ENCODE measurements around the gene HLA-B. TPM values are rescaled to one million over a fixed set of nuclear protein-coding genes. Genes with fewer than 3 reads are reported as not detected.
A peak's percentile ranks its signal among the peaks of the same experiment; 100 is the strongest.
"Not testable (repeated sequence)": the region's sequence is repeated elsewhere in the genome, so short reads cannot be mapped to it uniquely, and the experiment has no call there.

Gene HLA-B
- total RNA-seq (2022) (40.9 and 41.9 TPM in 2 replicates), Bru-seq, nascent RNA (percentile 19 among the genes with signal in this experiment), BruChase-seq, experiment 1, labeled RNA remaining after a 2-hour chase (percentile 21 among the genes with signal in this experiment), BruChase-seq, experiment 2, labeled RNA remaining after a 6-hour chase (percentile 33 among the genes with signal in this experiment)
- long read RNA-seq, transcript HLA-B-249 (8 exons, 1,547 nt): major isoform, 18 of 20 reads
- long read RNA-seq, partial matches to known transcripts: 0 of 20 reads
- long read RNA-seq, other reads (novel, unspliced or antisense): 2 of 20 reads

- H3K4me3 Mint-ChIP-seq (ENCODE audit: unreplicated experiment): peak within 1 kb of the TSS; percentile 70
- BruUV-seq (replicated peaks): no TSS peak
Measured at GRCh38 chr6:31356946-31357466, at the start of gene HLA-B. TSS of gene HLA-B (minus strand) at chr6:31357179. CDS start at chr6:31357158, 21 bp downstream.

GRCh38 chr6:31405996-31406395, 49.0 kb upstream of the HLA-B start:
- Histone ChIP-seq H3K9me3 (peaks cover 3% of the 10 kb centered on the region; the same call in 1 of the 2 replicates), H3K4me1 (peaks cover 6% of the 10 kb centered on the region; the same call in 1 of the 2 replicates), H3K36me3 (ENCODE audit: control insufficient read depth, insufficient read depth, low read length) (no peaks in the 10 kb centered on the region), H3K27me3 (replicated peaks; ENCODE audit: control insufficient read depth, insufficient read depth, low read length) (no peaks in the 10 kb centered on the region), H3K4me3 (ENCODE audit: low read depth, low read length) (no peak overlapping the region)
- TF ChIP-seq, protein P1, sequence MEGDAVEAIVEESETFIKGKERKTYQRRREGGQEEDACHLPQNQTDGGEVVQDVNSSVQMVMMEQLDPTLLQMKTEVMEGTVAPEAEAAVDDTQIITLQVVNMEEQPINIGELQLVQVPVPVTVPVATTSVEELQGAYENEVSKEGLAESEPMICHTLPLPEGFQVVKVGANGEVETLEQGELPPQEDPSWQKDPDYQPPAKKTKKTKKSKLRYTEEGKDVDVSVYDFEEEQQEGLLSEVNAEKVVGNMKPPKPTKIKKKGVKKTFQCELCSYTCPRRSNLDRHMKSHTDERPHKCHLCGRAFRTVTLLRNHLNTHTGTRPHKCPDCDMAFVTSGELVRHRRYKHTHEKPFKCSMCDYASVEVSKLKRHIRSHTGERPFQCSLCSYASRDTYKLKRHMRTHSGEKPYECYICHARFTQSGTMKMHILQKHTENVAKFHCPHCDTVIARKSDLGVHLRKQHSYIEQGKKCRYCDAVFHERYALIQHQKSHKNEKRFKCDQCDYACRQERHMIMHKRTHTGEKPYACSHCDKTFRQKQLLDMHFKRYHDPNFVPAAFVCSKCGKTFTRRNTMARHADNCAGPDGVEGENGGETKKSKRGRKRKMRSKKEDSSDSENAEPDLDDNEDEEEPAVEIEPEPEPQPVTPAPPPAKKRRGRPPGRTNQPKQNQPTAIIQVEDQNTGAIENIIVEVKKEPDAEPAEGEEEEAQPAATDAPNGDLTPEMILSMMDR (IDR thresholded peaks at IDR 0.05; ENCODE audit: insufficient read depth in 1 of 2, low read depth in 1 of 2, low read length in 1 of 2, severe bottlenecking in 1 of 2, unreplicated experiment in 1 of 2): no peak
- Mint-ChIP-seq H3K27me3 (ENCODE audit: insufficient read depth, unreplicated experiment) (no peaks in the 10 kb centered on the region), H3K4me1 (ENCODE audit: low read depth, unreplicated experiment) (peaks cover 28% of the 10 kb centered on the region), H3K27ac (ENCODE audit: unreplicated experiment) (no peak overlapping the region), H3K36me3 (ENCODE audit: insufficient read depth, unreplicated experiment) (peaks cover 11% of the 10 kb centered on the region), H3K4me3 (ENCODE audit: unreplicated experiment) (peak overlapping the region; percentile 25), H3K9me3 (ENCODE audit: unreplicated experiment) (no peaks in the 10 kb centered on the region)
- no peak for DNase-seq
- intact Hi-C loops (cut with micrococcal nuclease; ENCODE audit: unreplicated experiment): loop anchor here (10.0 kb wide), 1 partner anchor 89 kb away; the partner anchor contains the start of gene MICB
- CTCF ChIA-PET: no interaction called here
- POLR2A ChIA-PET: no interaction called here
- TSS peak; percentile 14 for BruUV-seq (replicated peaks)

More at GRCh38 chr6:31356946-31357466, at the start of gene HLA-B:
- intact Hi-C loops (cut with micrococcal nuclease; ENCODE audit: unreplicated experiment): loop anchor here (10.0 kb wide), 1 partner anchor 82 kb away; the partner anchor contains the start of gene HLA-C
- Mint-ChIP-seq H3K4me1 (ENCODE audit: low read depth, unreplicated experiment) (no peaks in the 10 kb centered on the region), H3K27ac (ENCODE audit: unreplicated experiment) (no peak within 1 kb of the TSS), H3K36me3 (ENCODE audit: insufficient read depth, unreplicated experiment) (no peaks in the 10 kb centered on the region), H3K27me3 (ENCODE audit: insufficient read depth, unreplicated experiment) (peaks cover 35% of the 10 kb centered on the region), H3K9me3 (ENCODE audit: unreplicated experiment) (no peaks in the 10 kb centered on the region)
- TF ChIP-seq, protein P1 (IDR thresholded peaks at IDR 0.05; ENCODE audit: insufficient read depth in 1 of 2, low read depth in 1 of 2, low read length in 1 of 2, severe bottlenecking in 1 of 2, unreplicated experiment in 1 of 2): no peak
- peak in 1 of 2 experiments; percentile 15 for DNase-seq
- POLR2A ChIA-PET: no interaction called here
- Histone ChIP-seq H3K9me3 (no peaks in the 10 kb centered on the region), H3K4me3 (ENCODE audit: low read depth, low read length) (peak within 1 kb of the TSS; percentile 35), H3K4me1 (no peaks in the 10 kb centered on the region), H3K36me3 (ENCODE audit: control insufficient read depth, insufficient read depth, low read length) (no peaks in the 10 kb centered on the region), H3K27me3 (replicated peaks; ENCODE audit: control insufficient read depth, insufficient read depth, low read length) (no peaks in the 10 kb centered on the region)
- CTCF ChIA-PET: interaction anchor here (1.0 kb wide), 1 partner anchor 10 kb away, joined by 5 read pairs; no protein-coding TSS in a partner anchor

- not testable (repeated sequence) for H3K27me3 ChIP-seq (replicated peaks; ENCODE audit: control insufficient read depth, insufficient read depth, low read length); H3K9me3 ChIP-seq; H3K9me3 Mint-ChIP-seq (ENCODE audit: unreplicated experiment); DNase-seq; BruUV-seq (replicated peaks); H3K27me3 Mint-ChIP-seq (ENCODE audit: insufficient read depth, unreplicated experiment); H3K4me1 ChIP-seq; H3K36me3 ChIP-seq (ENCODE audit: control insufficient read depth, insufficient read depth, low read length)
- Mint-ChIP-seq H3K4me3 (ENCODE audit: unreplicated experiment) (peak overlapping the region; percentile 89), H3K27ac (ENCODE audit: unreplicated experiment) (peak overlapping the region; percentile 33), H3K4me1 (ENCODE audit: low read depth, unreplicated experiment) (peaks cover 36% of the 10 kb centered on the region), H3K36me3 (ENCODE audit: insufficient read depth, unreplicated experiment) (peaks cover 11% of the 10 kb centered on the region)
- peak overlapping the region; percentile 56 for H3K4me3 ChIP-seq (ENCODE audit: low read depth, low read length)
- ChIA-PET POLR2A (interaction anchor here (1.8 kb wide), 1 partner anchor 246 kb away, joined by 5 read pairs; the partner anchor contains the start of genes CCHCR1 and TCF19), CTCF (interaction anchor here (0.6 to 1.5 kb wide), 2 partner anchors 38 to 212 kb away, joined by 3 to 4 read pairs; no protein-coding TSS in a partner anchor)
- intact Hi-C loops (cut with micrococcal nuclease; ENCODE audit: unreplicated experiment): loop anchor here (10.0 kb wide), 1 partner anchor 91 kb away; the partner anchor contains the start of gene MICB
Measured at GRCh38 chr6:31404061-31404364, 47.0 kb upstream of the HLA-B start.

Data from Caco-2 (cell line).